A549 (cell line): Measurements from ENCODE around the gene OCRL. TPM values are rescaled to one million over a fixed set of nuclear protein-coding genes. Genes with fewer than 3 reads are reported as not detected.

Experiments
- ATAC-seq, 2 experiments: fragments of 200-7000 bp in 1 of 2; fragments of >200 bp in 1 of 2; cut with Nextera tagmentation in 1 of 2; cut with Tn5 transposase in 1 of 2; 3 replicates each; pipeline versions ENCODE4 v1.8.0 to v1.9.1; 2018 to 2020; ENCODE audit warnings: mild to moderate bottlenecking in 1 of 2, moderate library complexity in 1 of 2
- CTCF ChIA-PET: fragments of 300-600 bp; sonication (Branson Sonifier 250); formaldehyde crosslinking; extraction: SDS; loops from one replicate; lab custom pipeline; 2021; ENCODE audit warnings: antibody characterized with exemption, inconsistent platforms; lab: Yijun Ruan, JAX
- POLR2A ChIA-PET: fragments of 350-600 bp; formaldehyde crosslinking; extraction: SDS; loops from one replicate; lab custom pipeline; 2021; ENCODE audit warnings: antibody characterized with exemption, inconsistent platforms; lab: Yijun Ruan, JAX
- DNase-seq, 2 experiments: peaks; one replicate each; pipeline versions ENCODE4 v3.0.0 to v3.0.0-alpha.2; 2011 to 2016; ENCODE audit warnings: low read depth in 1 of 2, low spot score in 1 of 2
- FAIRE-seq: peaks from 2 replicates; lab custom pipeline; 2011; peaks lifted over from hg19 to GRCh38; lab: Jason Lieb, UNC
- H3K27ac ChIP-seq, 2 experiments: fragments of >200 bp; sonication (Bioruptor Twin); formaldehyde crosslinking; 3 replicates each; pipeline ENCODE4 v1.5.1; 2016 to 2017
- H3K4me1 ChIP-seq: fragments of >200 bp; sonication (Bioruptor Twin); formaldehyde crosslinking; 3 replicates; pipeline ENCODE4 v1.6.1; 2016
- H3K4me2 ChIP-seq: fragments of >200 bp; sonication (Bioruptor Twin); formaldehyde crosslinking; 3 replicates; pipeline ENCODE4 v1.6.1; 2016
- H3K4me3 ChIP-seq: fragments of >200 bp; sonication (Bioruptor Twin); formaldehyde crosslinking; 3 replicates; pipeline ENCODE4 v1.5.1; 2016
- H3K9me3 ChIP-seq: fragments of >200 bp; sonication (Bioruptor Twin); formaldehyde crosslinking; 3 replicates; pipeline ENCODE4 v1.6.1; 2016
- ATOH8 ChIP-seq: fragments of 250-450 bp; sonication (Bioruptor Pico); IDR thresholded peaks from 2 replicates; pipeline ENCODE4 v1.5.0; 2020; ENCODE audit warnings: low read depth, mild to moderate bottlenecking, moderate library complexity
- BHLHE40 ChIP-seq: IDR thresholded peaks from 2 replicates; pipeline ENCODE4 v1.6.1; 2012; ENCODE audit warnings: low read depth, low read length, inconsistent platforms
- CBX2 ChIP-seq: fragments of 200-600 bp; sonication (generic); IDR thresholded peaks from 2 replicates; pipeline ENCODE4 v1.6.1; 2016; ENCODE audit warnings: low read depth, mild to moderate bottlenecking, borderline replicate concordance
- EHF ChIP-seq: fragments of 250-450 bp; sonication (Bioruptor Pico); IDR thresholded peaks from 2 replicates; pipeline ENCODE4 v1.5.0; 2020; ENCODE audit warnings: mild to moderate bottlenecking
- FOSB ChIP-seq: fragments of 250-450 bp; sonication (Bioruptor Pico); IDR thresholded peaks from 2 replicates; pipeline ENCODE4 v1.5.0; 2020; ENCODE audit warnings: mild to moderate bottlenecking, moderate library complexity
- FOSL2 ChIP-seq, 2 experiments: fragments of 450-650 bp in 1 of 2; fragments of >200 bp in 1 of 2; sonication (Bioruptor Twin) in 1 of 2; formaldehyde crosslinking; IDR thresholded peaks; 2 replicates each; pipeline versions ENCODE4 v1.5.0 to v1.6.1; 2016 to 2020; ENCODE audit warnings: mild to moderate bottlenecking in 1 of 2, moderate library complexity in 1 of 2
- HES2 ChIP-seq: fragments of >200 bp; sonication (Bioruptor Twin); formaldehyde crosslinking; IDR thresholded peaks from 2 replicates; pipeline ENCODE4 v1.6.1; 2016
- HOXA7 ChIP-seq: fragments of 250-450 bp; sonication (Bioruptor Pico); IDR thresholded peaks from 2 replicates; pipeline ENCODE4 v1.5.0; 2020; ENCODE audit warnings: mild to moderate bottlenecking, moderate library complexity
- HOXB5 ChIP-seq: fragments of 250-450 bp; sonication (Bioruptor Pico); IDR thresholded peaks from 2 replicates; pipeline ENCODE4 v1.5.0; 2020; ENCODE audit warnings: mild to moderate bottlenecking, moderate library complexity
- JUN ChIP-seq, 2 experiments: fragments of >200 bp; sonication (Bioruptor Twin); formaldehyde crosslinking; IDR thresholded peaks; 2 replicates in 1 of 2; 3 replicates in 1 of 2; pipeline ENCODE4 v1.6.1; 2016 to 2017
- JUNB ChIP-seq: fragments of >200 bp; sonication (Bioruptor Twin); formaldehyde crosslinking; IDR thresholded peaks from 2 replicates; pipeline ENCODE4 v1.6.1; 2016
- KDM1A ChIP-seq: fragments of 200-600 bp; sonication (generic); IDR thresholded peaks from 2 replicates; pipeline ENCODE4 v1.6.1; 2016; ENCODE audit warnings: low read depth, mild to moderate bottlenecking
- MAZ ChIP-seq: fragments of 150-350 bp; IDR thresholded peaks from 2 replicates; pipeline ENCODE4 v1.6.1; 2014; ENCODE audit warnings: antibody characterized with exemption, low read depth, low read length, borderline replicate concordance
- POLR2AphosphoS2 ChIP-seq: conservative IDR thresholded peaks from 2 replicates; pipeline ENCODE4 v1.6.1; 2012; ENCODE audit warnings: low read length, improper control_type of control experiment, inconsistent platforms
- RARB ChIP-seq: fragments of 250-450 bp; sonication (Bioruptor Pico); IDR thresholded peaks from 2 replicates; pipeline ENCODE4 v1.8.0; 2021; ENCODE audit warnings: mild to moderate bottlenecking, moderate library complexity
- RCOR1 ChIP-seq: fragments of 150-350 bp; IDR thresholded peaks from 2 replicates; pipeline ENCODE4 v1.6.1; 2014; ENCODE audit warnings: antibody characterized with exemption, low read length, low read depth
- RFX5 ChIP-seq: fragments of 450-650 bp; IDR thresholded peaks from 2 replicates; pipeline ENCODE4 v1.7.1; 2014; ENCODE audit warnings: antibody characterized with exemption, mild to moderate bottlenecking, moderate library complexity
- SREBF2 ChIP-seq: fragments of 450-650 bp; IDR thresholded peaks from 2 replicates; pipeline ENCODE4 v1.6.1; 2014; ENCODE audit warnings: mild to moderate bottlenecking, moderate library complexity
- TFCP2L1 ChIP-seq: fragments of 250-450 bp; sonication (Bioruptor Pico); IDR thresholded peaks from 2 replicates; pipeline ENCODE4 v1.5.0; 2021; ENCODE audit warnings: mild to moderate bottlenecking
- TP53 ChIP-seq: fragments of 250-450 bp; sonication (Bioruptor Pico); IDR thresholded peaks from 2 replicates; pipeline ENCODE4 v1.5.0; 2021; ENCODE audit warnings: mild to moderate bottlenecking, moderate library complexity
- ZSCAN20 ChIP-seq: fragments of 250-450 bp; sonication (Bioruptor Pico); IDR thresholded peaks from 2 replicates; pipeline ENCODE4 v1.8.0; 2022; ENCODE audit warnings: mild to moderate bottlenecking, moderate library complexity
- WGBS: methylation state at CpG from one replicate; pipeline ENCODE4 v1.1.6; 2017; ENCODE audit errors: missing lambda C conversion rate; 5-methylcytosine and 5-hydroxymethylcytosine counted together
- polyA plus RNA-seq, 4 experiments: library from polyadenylated mRNA; depleted of rRNA in 3 of 4; stranded (reverse); fragments of >200 nt; fragmentation: RNase III in 1 of 4; extraction: RNeasy Plus Mini Kit Qiagen cat#74134 plus additional on column Dnase treatment in 1 of 4; gene quantifications; 2 replicates in 3 of 4; 3 replicates in 1 of 4; pipeline ENCODE4 v1.2.3, GENCODE V29; 2011 to 2017

Gene OCRL
- polyA plus RNA-seq, 2 of the 4 experiments (the other 2 are of a cell fraction): 22.4 to 49.0 TPM

- peaks cover 17% of the 10 kb centered on the region for H3K4me1 ChIP-seq
- no peak; a peak in 1 of 6 replicates for ATAC-seq
- CTCF ChIA-PET: no interaction called here
- no peak overlapping the region; the same call in 2 of the 3 replicates for H3K4me2 ChIP-seq
- WGBS: 64% methylated on average over 3 of the region's 3 CpGs
- DNase-seq: no peak
- TF ChIP-seq FOSL2 (IDR thresholded peaks at IDR 0.05) (no peak), FOSL2 (CRISPR knock-in tag; IDR thresholded peaks at IDR 0.05) (no peak), HOXA7 (CRISPR knock-in tag) (no peak), ATOH8 (CRISPR knock-in tag) (no peak), ZSCAN20 (CRISPR knock-in tag) (no peak), JUNB (no peak), HOXB5 (CRISPR knock-in tag) (no peak), EHF (no peak)
- TF ChIP-seq, all 56 proteins: peak for 0
- Histone ChIP-seq H3K4me3 (no peak overlapping the region), H3K27ac (no peak overlapping the region), H3K9me3 (no peaks in the 10 kb centered on the region)
- POLR2A ChIA-PET: no interaction called here
- no peak for FAIRE-seq
These were observed 42.8 kb upstream of the OCRL start for GRCh38 chrX:129497146-129497843.

- Histone ChIP-seq H3K4me1 (no peaks in the 10 kb centered on the region), H3K9me3 (no peaks in the 10 kb centered on the region), H3K27ac (no peak overlapping the region), H3K4me3 (no peak overlapping the region), H3K4me2 (no peak overlapping the region)
- ATAC-seq (no peak), FAIRE-seq (no peak), DNase-seq (no peak)
- POLR2A ChIA-PET: no interaction called here
- CTCF ChIA-PET: interaction anchor here (0.6 kb wide), 1 partner anchor 876 kb away, joined by 3 read pairs; no protein-coding TSS in a partner anchor
- WGBS: 88% methylated on average over 7 of the region's 7 CpGs
- TF ChIP-seq KDM1A: no peak
- no peak for TF ChIP-seq POLR2AphosphoS2
- no peak for TF ChIP-seq MAZ
- TF ChIP-seq BHLHE40: no peak
- TF ChIP-seq FOSB (CRISPR knock-in tag): no peak
- no peak for TF ChIP-seq CBX2
These were observed 29.7 kb upstream of the OCRL start for GRCh38 chrX:129510331-129510730.

- no peaks in the 10 kb centered on the region for H3K4me1 ChIP-seq
- ChIA-PET CTCF (no interaction called here), POLR2A (no interaction called here)
- FAIRE-seq (peak; percentile 59), DNase-seq (no peak), ATAC-seq (no peak)
- no peaks in the 10 kb centered on the region for H3K9me3 ChIP-seq
- no peak overlapping the region for H3K4me2 ChIP-seq
- TF ChIP-seq RARB (CRISPR knock-in tag) (no peak), TP53 (CRISPR knock-in tag) (no peak), BHLHE40 (no peak), RFX5 (no peak), JUN (IDR thresholded peaks at IDR 0.05) (no peak), HES2 (no peak), RCOR1 (no peak), SREBF2 (no peak), TFCP2L1 (CRISPR knock-in tag) (no peak), CBX2 (no peak), HOXB5 (CRISPR knock-in tag) (no peak), JUNB (no peak)
- 89% methylated on average over 5 of the region's 5 CpGs for WGBS
- H3K4me3 ChIP-seq: no peak overlapping the region
- H3K27ac ChIP-seq: no peak overlapping the region
These were observed 28.4 kb upstream of the OCRL start for GRCh38 chrX:129511689-129512088.
